ENCODE data around the gene HMGB4.

DNA sequence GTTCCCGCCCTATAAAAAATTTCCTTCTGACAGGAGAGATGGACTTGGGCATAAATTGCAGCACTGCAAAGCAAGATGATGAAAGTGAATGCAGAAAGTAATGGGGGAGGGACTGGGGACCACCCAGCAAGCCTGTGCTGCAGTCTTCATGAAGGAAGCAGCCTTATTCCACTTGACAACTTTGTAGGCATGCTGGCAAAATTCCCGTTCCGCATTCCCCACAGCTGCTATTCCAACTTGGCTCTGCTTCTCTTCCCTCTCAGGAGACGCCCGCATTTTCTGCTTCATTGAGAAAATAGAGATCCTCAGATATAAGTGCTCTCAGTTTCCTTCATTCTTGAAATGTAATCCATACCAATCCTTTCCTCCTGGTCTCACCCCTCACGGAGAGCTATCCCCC is 2.4 kb downstream of the HMGB4 start:
- TF ChIP-seq TAF1 (IDR thresholded peaks at IDR 0.05; ENCODE audit: borderline replicate concordance, low read depth, low read length): no peak
- TF ChIP-seq POLR2A (IDR thresholded peaks at IDR 0.05; ENCODE audit: low read depth, low read length): no peak

Measured in GM12892 (cell line).